Neural progenitor cell (in vitro differentiated cells): Measurements from ENCODE around the gene FGF16.

Experiments used
- EZH2 ChIP-seq: fragments of 200-600 bp; sonication (generic); IDR thresholded peaks from 2 replicates; pipeline ENCODE4 v1.6.1; 2017; ENCODE audit warnings: antibody characterized with exemption, mild to moderate bottlenecking, moderate library complexity
- TF ChIP-seq, protein P1 (sequence below): fragments of 200-600 bp; sonication (generic); IDR thresholded peaks from 2 replicates; pipeline ENCODE4 v1.5.1; 2017; ENCODE audit warnings: antibody characterized with exemption, mild to moderate bottlenecking

DNA sequence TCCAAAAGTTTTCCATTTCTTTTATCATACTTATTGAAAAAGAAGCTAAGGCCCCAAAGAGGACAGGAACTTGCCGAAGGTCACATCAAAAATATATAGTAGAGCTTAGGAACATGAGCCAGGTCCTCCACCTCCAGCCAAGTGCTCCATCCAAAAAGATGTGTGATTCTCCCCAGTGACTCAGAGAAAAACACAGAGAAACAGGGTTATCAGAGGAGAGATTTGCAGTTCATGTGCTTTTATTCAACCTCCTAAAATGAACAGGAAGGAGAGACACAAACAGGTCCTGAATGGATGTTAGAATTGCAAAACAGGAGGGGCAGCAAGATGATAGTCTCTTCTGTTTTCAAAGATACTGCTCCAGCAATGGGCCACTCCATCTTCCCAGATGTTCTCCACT lies 19.6 kb upstream of the FGF16 start:
- TF ChIP-seq, protein P1, sequence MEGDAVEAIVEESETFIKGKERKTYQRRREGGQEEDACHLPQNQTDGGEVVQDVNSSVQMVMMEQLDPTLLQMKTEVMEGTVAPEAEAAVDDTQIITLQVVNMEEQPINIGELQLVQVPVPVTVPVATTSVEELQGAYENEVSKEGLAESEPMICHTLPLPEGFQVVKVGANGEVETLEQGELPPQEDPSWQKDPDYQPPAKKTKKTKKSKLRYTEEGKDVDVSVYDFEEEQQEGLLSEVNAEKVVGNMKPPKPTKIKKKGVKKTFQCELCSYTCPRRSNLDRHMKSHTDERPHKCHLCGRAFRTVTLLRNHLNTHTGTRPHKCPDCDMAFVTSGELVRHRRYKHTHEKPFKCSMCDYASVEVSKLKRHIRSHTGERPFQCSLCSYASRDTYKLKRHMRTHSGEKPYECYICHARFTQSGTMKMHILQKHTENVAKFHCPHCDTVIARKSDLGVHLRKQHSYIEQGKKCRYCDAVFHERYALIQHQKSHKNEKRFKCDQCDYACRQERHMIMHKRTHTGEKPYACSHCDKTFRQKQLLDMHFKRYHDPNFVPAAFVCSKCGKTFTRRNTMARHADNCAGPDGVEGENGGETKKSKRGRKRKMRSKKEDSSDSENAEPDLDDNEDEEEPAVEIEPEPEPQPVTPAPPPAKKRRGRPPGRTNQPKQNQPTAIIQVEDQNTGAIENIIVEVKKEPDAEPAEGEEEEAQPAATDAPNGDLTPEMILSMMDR = no peak
- TF ChIP-seq EZH2 = no peak
